GM23338 (cell line): ENCODE results near the gene GALNT4. TPM values are rescaled to one million over a fixed set of nuclear protein-coding genes. Genes with fewer than 3 reads are reported as not detected.

Experiments used
- ATAC-seq: fragments of 200-7000 bp; cut with Tn5 transposase; 3 replicates; pipeline ENCODE4 v1.9.1; 2020
- DNase-seq: peaks from one replicate; pipeline ENCODE4 v3.0.0-alpha.2; 2015; ENCODE audit warnings: low spot score
- H2AFZ ChIP-seq: fragments of 200-600 bp; sonication (generic); 2 replicates; pipeline ENCODE4 v1.8.0; 2016; ENCODE audit warnings: antibody characterized with exemption, mild to moderate bottlenecking, moderate library complexity
- H3F3A ChIP-seq: fragments of 200-600 bp; sonication (generic); replicated peaks from 2 replicates; pipeline ENCODE4 v1.8.0; 2017; ENCODE audit warnings: antibody characterized with exemption, mixed run types, low read depth
- H3K27ac ChIP-seq: fragments of 200-600 bp; sonication (generic); 2 replicates; pipeline ENCODE4 v1.6.1; 2016; ENCODE audit warnings: low read depth
- H3K27me3 ChIP-seq: fragments of 200-600 bp; sonication (generic); 2 replicates; pipeline ENCODE4 v1.8.0; 2016; ENCODE audit warnings: mild to moderate bottlenecking, mixed run types, moderate library complexity; ENCODE audit not compliant: insufficient read depth
- H3K36me3 ChIP-seq: fragments of 200-600 bp; sonication (generic); 2 replicates; pipeline ENCODE4 v1.8.0; 2016; ENCODE audit warnings: mild to moderate bottlenecking; ENCODE audit not compliant: insufficient read depth
- H3K4me1 ChIP-seq: fragments of 200-600 bp; sonication (generic); 2 replicates; pipeline ENCODE4 v1.8.0; 2016; ENCODE audit warnings: mild to moderate bottlenecking, moderate library complexity; ENCODE audit not compliant: insufficient read depth
- H3K4me2 ChIP-seq: fragments of 200-600 bp; sonication (generic); 2 replicates; pipeline ENCODE4 v1.7.1; 2017; ENCODE audit warnings: mixed run types
- H3K4me3 ChIP-seq: fragments of 200-600 bp; sonication (generic); 2 replicates; pipeline ENCODE4 v1.6.1; 2016; ENCODE audit warnings: mixed run types
- H3K79me2 ChIP-seq: fragments of 200-600 bp; sonication (generic); replicated peaks from 2 replicates; pipeline ENCODE4 v1.8.0; 2017; ENCODE audit warnings: mild to moderate bottlenecking; ENCODE audit not compliant: insufficient read depth
- H3K9me2 ChIP-seq: fragments of 200-600 bp; sonication (generic); 2 replicates; pipeline ENCODE4 v1.8.0; 2017; ENCODE audit not compliant: insufficient read depth
- H4K20me1 ChIP-seq: fragments of 200-600 bp; sonication (generic); replicated peaks from 2 replicates; pipeline ENCODE4 v1.8.0; 2017; ENCODE audit warnings: mild to moderate bottlenecking; ENCODE audit not compliant: insufficient read depth
- H3K27ac Mint-ChIP-seq: 2 replicates; pipeline ENCODE4 v1.8.0; 2020; ENCODE audit warnings: inconsistent platforms, mild to moderate bottlenecking, moderate library complexity, mixed read lengths
- H3K27me3 Mint-ChIP-seq: 3 replicates; pipeline ENCODE4 v1.8.0; 2022; ENCODE audit warnings: low read depth, mild to moderate bottlenecking, moderate library complexity, mixed read lengths, inconsistent platforms; ENCODE audit not compliant: insufficient read depth, poor library complexity
- H3K36me3 Mint-ChIP-seq: 3 replicates; pipeline ENCODE4 v1.8.0; 2021; ENCODE audit warnings: low read depth, mild to moderate bottlenecking, inconsistent platforms, moderate library complexity, mixed read lengths
- H3K4me1 Mint-ChIP-seq: 3 replicates; pipeline ENCODE4 v1.8.0; 2020; ENCODE audit warnings: mild to moderate bottlenecking, inconsistent platforms, mixed read lengths
- H3K4me3 Mint-ChIP-seq: 3 replicates; pipeline ENCODE4 v1.8.0; 2021; ENCODE audit warnings: moderate library complexity, mild to moderate bottlenecking, inconsistent platforms, mixed read lengths
- H3K9me3 Mint-ChIP-seq: 3 replicates; pipeline ENCODE4 v1.8.0; 2020; ENCODE audit warnings: moderate library complexity, mild to moderate bottlenecking, inconsistent platforms, mixed read lengths
- EZH2 ChIP-seq: fragments of 200-600 bp; sonication (generic); IDR thresholded peaks from one replicate; pipeline ENCODE4 v1.8.0; 2017; ENCODE audit warnings: antibody characterized with exemption, mild to moderate bottlenecking, low read depth; ENCODE audit not compliant: unreplicated experiment
- JUNB ChIP-seq: IDR thresholded peaks from one replicate; pipeline ENCODE4 v1.6.1; 2016; ENCODE audit warnings: antibody characterized with exemption; ENCODE audit not compliant: unreplicated experiment
- ZNF331 ChIP-seq: fragments of 250-450 bp; sonication (Bioruptor Pico); IDR thresholded peaks from 2 replicates; pipeline ENCODE4 v1.5.0; 2020; ENCODE audit warnings: low read depth, mild to moderate bottlenecking, moderate library complexity
- long read RNA-seq: library from polyadenylated mRNA; unstranded; transcript quantifications from one replicate; pipeline ENCODE4 v2.0.0, GENCODE V29; 2020; ENCODE audit not compliant: unreplicated experiment
- polyA plus RNA-seq: library from polyadenylated mRNA; unstranded; fragments of >200 nt; fragmentation: Nextera tagmentation; extraction: Ambion mirVana; gene quantifications from 2 replicates; pipeline ENCODE4 v1.2.1, GENCODE V29; 2016
- total RNA-seq: library from RNA; depleted of rRNA; stranded (reverse); fragments of >200 nt; shearing (Covaris generic); gene quantifications from 2 replicates; pipeline ENCODE4 v1.2.3, GENCODE V29; 2014; rRNA removed
- TF ChIP-seq, protein P1 (sequence below): fragments of 250-450 bp; sonication (Bioruptor Pico); IDR thresholded peaks from 2 replicates; pipeline ENCODE4 v1.5.0; 2020; ENCODE audit warnings: mild to moderate bottlenecking, moderate library complexity
- TF ChIP-seq, protein P2 (sequence below), 2 experiments: fragments of 200-600 bp in 1 of 2; sonication (generic) in 1 of 2; conservative IDR thresholded peaks; 2 replicates each; pipeline versions ENCODE4 v1.5.1 to v1.6.1; 2016 to 2017; ENCODE audit warnings: antibody characterized with exemption in 2 of 2, low read depth in 2 of 2, mild to moderate bottlenecking in 2 of 2, moderate library complexity in 1 of 2
- TF ChIP-seq, protein P3 (sequence below): IDR thresholded peaks from 2 replicates; pipeline ENCODE4 v1.6.1; 2016; ENCODE audit warnings: antibody characterized with exemption

Gene GALNT4
- 2.4 and 3.0 TPM in 2 replicates for total RNA-seq
- polyA plus RNA-seq: 1.1 TPM in 1 of 2 replicates, not detected in the other
- long read RNA-seq, full-length matches to known transcripts: 1 of 1 reads
- long read RNA-seq, partial matches to known transcripts: 0 of 1 reads
- long read RNA-seq, other reads (novel, unspliced or antisense): 0 of 1 reads

DNA sequence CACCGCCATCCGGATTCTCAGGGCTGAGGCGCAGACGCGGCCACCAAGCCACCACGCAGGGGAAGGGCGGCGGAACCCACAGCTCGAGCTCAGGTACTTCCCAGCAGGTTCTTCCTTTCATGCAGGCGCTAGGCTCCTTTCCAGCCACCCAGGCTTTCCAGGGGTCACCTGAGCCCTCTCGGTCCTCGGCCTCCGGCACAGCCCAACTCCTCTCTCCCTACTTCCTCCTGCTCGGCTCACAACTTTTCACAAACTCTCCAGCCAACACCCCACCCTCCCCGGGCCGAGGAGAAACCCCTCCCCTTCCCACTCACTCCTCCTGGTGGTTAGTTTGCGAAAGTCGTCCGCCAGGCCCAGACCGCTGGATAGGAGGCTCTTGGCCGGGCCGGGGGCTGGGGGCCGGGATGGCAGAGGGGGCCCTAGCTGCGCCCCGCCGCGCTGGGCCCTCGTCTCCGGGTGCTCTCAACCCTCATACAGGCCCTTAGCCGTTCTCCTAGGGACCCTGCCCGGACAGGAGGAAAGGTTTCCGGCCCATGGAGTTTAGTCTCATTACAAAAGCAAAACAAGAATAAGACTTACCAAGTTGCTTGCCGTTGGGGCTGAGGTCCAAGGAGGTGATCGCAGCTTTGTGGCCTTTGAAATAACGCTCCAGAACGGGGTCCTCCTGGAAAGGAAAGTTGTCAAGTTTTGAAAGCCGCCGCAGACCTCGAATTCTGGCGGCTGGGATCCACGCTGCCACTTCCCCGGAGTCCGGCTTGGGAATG lies at the start of gene GALNT4:
Gene GALNT4, minus strand, starts transcription at position 256 of the 764 bp plus-strand sequence. Its CDS starts 247 bp downstream, at position 9.
- peaks cover 28% of the 10 kb centered on the region for H3K79me2 ChIP-seq

DNA sequence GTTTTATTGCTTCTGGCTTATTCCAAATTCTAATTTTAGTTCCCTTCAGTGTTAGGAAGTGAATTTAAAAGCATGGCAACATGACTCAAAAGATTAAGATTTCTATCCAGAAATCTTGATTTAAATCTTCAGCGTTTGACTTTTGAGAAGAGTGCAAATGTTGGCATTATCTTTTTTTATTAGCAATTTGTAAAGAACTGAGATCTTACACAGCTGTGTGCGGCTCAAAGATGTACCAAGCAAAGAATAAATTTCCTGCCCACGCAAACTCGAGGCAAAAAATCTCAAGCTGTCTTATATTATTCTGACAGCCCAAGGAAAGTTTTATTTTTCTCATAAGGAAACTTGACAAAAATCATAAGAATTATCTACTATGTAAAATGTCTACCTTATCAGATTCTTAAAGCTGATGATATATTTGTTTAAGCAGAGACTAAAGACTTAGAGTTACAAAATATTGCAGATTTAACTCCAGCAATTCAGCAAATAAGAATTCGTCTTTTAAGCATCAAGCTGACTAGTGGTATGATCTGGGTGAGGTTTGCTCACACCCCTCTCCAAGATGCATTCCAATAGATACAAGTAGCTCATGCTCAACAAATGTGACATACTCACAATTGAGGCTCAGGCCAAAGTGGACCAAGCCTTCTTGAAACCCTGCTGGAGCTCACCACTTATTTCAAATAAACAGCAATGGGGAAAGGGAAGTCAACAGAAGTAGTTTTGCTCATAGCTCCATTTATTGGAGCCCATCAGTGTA lies 48.6 kb upstream of the GALNT4 start:
- no peaks in the 10 kb centered on the region for H4K20me1 ChIP-seq
- Mint-ChIP-seq H3K4me3 (no peak overlapping the region), H3K27me3 (no peaks in the 10 kb centered on the region), H3K4me1 (peaks cover 16% of the 10 kb centered on the region; the same call in 2 of the 3 replicates), H3K27ac (no peak overlapping the region), H3K9me3 (no peaks in the 10 kb centered on the region), H3K36me3 (no peaks in the 10 kb centered on the region)
- no peak overlapping the region for H3K27ac ChIP-seq
- no peaks in the 10 kb centered on the region for H3K36me3 ChIP-seq
- no peak for TF ChIP-seq EZH2
- TF ChIP-seq JUNB: no peak
- TF ChIP-seq, protein P1, sequence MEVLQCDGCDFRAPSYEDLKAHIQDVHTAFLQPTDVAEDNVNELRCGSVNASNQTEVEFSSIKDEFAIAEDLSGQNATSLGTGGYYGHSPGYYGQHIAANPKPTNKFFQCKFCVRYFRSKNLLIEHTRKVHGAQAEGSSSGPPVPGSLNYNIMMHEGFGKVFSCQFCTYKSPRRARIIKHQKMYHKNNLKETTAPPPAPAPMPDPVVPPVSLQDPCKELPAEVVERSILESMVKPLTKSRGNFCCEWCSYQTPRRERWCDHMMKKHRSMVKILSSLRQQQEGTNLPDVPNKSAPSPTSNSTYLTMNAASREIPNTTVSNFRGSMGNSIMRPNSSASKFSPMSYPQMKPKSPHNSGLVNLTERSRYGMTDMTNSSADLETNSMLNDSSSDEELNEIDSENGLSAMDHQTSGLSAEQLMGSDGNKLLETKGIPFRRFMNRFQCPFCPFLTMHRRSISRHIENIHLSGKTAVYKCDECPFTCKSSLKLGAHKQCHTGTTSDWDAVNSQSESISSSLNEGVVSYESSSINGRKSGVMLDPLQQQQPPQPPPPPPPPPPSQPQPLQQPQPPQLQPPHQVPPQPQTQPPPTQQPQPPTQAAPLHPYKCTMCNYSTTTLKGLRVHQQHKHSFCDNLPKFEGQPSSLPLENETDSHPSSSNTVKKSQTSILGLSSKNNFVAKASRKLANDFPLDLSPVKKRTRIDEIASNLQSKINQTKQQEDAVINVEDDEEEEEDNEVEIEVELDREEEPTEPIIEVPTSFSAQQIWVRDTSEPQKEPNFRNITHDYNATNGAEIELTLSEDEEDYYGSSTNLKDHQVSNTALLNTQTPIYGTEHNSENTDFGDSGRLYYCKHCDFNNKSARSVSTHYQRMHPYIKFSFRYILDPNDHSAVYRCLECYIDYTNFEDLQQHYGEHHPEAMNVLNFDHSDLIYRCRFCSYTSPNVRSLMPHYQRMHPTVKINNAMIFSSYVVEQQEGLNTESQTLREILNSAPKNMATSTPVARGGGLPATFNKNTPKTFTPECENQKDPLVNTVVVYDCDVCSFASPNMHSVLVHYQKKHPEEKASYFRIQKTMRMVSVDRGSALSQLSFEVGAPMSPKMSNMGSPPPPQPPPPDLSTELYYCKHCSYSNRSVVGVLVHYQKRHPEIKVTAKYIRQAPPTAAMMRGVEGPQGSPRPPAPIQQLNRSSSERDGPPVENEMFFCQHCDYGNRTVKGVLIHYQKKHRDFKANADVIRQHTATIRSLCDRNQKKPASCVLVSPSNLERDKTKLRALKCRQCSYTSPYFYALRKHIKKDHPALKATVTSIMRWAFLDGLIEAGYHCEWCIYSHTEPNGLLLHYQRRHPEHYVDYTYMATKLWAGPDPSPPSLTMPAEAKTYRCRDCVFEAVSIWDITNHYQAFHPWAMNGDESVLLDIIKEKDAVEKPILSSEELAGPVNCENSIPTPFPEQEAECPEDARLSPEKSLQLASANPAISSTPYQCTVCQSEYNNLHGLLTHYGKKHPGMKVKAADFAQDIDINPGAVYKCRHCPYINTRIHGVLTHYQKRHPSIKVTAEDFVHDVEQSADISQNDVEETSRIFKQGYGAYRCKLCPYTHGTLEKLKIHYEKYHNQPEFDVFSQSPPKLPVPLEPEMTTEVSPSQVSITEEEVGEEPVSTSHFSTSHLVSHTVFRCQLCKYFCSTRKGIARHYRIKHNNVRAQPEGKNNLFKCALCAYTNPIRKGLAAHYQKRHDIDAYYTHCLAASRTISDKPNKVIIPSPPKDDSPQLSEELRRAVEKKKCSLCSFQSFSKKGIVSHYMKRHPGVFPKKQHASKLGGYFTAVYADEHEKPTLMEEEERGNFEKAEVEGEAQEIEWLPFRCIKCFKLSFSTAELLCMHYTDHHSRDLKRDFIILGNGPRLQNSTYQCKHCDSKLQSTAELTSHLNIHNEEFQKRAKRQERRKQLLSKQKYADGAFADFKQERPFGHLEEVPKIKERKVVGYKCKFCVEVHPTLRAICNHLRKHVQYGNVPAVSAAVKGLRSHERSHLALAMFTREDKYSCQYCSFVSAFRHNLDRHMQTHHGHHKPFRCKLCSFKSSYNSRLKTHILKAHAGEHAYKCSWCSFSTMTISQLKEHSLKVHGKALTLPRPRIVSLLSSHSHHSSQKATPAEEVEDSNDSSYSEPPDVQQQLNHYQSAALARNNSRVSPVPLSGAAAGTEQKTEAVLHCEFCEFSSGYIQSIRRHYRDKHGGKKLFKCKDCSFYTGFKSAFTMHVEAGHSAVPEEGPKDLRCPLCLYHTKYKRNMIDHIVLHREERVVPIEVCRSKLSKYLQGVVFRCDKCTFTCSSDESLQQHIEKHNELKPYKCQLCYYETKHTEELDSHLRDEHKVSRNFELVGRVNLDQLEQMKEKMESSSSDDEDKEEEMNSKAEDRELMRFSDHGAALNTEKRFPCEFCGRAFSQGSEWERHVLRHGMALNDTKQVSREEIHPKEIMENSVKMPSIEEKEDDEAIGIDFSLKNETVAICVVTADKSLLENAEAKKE (CRISPR knock-in tag): no peak
- H3F3A ChIP-seq: no peaks in the 10 kb centered on the region
- no peak overlapping the region for H2AFZ ChIP-seq
- no peaks in the 10 kb centered on the region for H3K79me2 ChIP-seq
- no peaks in the 10 kb centered on the region for H3K27me3 ChIP-seq
- ATAC-seq: no peak
- H3K4me1 ChIP-seq: 0 out of 2 replicates have a peak, but pooled peaks cover 12% of the 10 kb centered on the region
- H3K9me2 ChIP-seq: no peaks in the 10 kb centered on the region
- no peak overlapping the region for H3K4me3 ChIP-seq
- DNase-seq: no peak
- H3K4me2 ChIP-seq: no peak overlapping the region

More for the DNA sequence above, at the start of gene GALNT4:
- Histone ChIP-seq H2AFZ (peak within 1 kb of the TSS; percentile 95), H3K4me2 (peak within 1 kb of the TSS; percentile 98), H4K20me1 (no peaks in the 10 kb centered on the region), H3K27ac (0 out of 2 replicates have a peak within 1 kb of the TSS, but pooled peaks have one; percentile 52), H3K4me1 (peaks cover 11% of the 10 kb centered on the region; the same call in 1 of the 2 replicates), H3K36me3 (no peaks in the 10 kb centered on the region), H3K9me2 (no peaks in the 10 kb centered on the region), H3F3A (no peaks in the 10 kb centered on the region), H3K27me3 (no peaks in the 10 kb centered on the region), H3K4me3 (peak within 1 kb of the TSS; percentile 96)
- peaks cover 16% of the 10 kb centered on the region for H3K36me3 Mint-ChIP-seq
- TF ChIP-seq JUNB (no peak), ZNF331 (CRISPR knock-in tag) (no peak)
- TF ChIP-seq, protein P2, sequence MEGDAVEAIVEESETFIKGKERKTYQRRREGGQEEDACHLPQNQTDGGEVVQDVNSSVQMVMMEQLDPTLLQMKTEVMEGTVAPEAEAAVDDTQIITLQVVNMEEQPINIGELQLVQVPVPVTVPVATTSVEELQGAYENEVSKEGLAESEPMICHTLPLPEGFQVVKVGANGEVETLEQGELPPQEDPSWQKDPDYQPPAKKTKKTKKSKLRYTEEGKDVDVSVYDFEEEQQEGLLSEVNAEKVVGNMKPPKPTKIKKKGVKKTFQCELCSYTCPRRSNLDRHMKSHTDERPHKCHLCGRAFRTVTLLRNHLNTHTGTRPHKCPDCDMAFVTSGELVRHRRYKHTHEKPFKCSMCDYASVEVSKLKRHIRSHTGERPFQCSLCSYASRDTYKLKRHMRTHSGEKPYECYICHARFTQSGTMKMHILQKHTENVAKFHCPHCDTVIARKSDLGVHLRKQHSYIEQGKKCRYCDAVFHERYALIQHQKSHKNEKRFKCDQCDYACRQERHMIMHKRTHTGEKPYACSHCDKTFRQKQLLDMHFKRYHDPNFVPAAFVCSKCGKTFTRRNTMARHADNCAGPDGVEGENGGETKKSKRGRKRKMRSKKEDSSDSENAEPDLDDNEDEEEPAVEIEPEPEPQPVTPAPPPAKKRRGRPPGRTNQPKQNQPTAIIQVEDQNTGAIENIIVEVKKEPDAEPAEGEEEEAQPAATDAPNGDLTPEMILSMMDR (conservative IDR thresholded peaks at IDR 0.05; ENCODE audit: low read depth in 2 of 2): peak; percentile 59 to 77
- TF ChIP-seq, protein P3, sequence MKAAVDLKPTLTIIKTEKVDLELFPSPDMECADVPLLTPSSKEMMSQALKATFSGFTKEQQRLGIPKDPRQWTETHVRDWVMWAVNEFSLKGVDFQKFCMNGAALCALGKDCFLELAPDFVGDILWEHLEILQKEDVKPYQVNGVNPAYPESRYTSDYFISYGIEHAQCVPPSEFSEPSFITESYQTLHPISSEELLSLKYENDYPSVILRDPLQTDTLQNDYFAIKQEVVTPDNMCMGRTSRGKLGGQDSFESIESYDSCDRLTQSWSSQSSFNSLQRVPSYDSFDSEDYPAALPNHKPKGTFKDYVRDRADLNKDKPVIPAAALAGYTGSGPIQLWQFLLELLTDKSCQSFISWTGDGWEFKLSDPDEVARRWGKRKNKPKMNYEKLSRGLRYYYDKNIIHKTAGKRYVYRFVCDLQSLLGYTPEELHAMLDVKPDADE: no peak
- peaks cover 2% of the 10 kb centered on the region for H3K27me3 Mint-ChIP-seq
- peak within 1 kb of the TSS; percentile 80; the same call in 1 of the 2 replicates for H3K27ac Mint-ChIP-seq
- peak; percentile 84 for ATAC-seq
- H3K9me3 Mint-ChIP-seq: no peaks in the 10 kb centered on the region; the same call in 2 of the 3 replicates
- H3K4me3 Mint-ChIP-seq: peak within 1 kb of the TSS; percentile 92
- DNase-seq: peak; percentile 91
- peaks cover 12% of the 10 kb centered on the region for H3K4me1 Mint-ChIP-seq
